HepG2 (cell line): Measurements from ENCODE around the gene ACTN4. TPM values are rescaled to one million over a fixed set of nuclear protein-coding genes. Genes with fewer than 3 reads are reported as not detected.

Experiments used
- AHDC1 ChIP-seq: sonication (generic); formaldehyde crosslinking; IDR thresholded peaks from 2 replicates; pipeline ENCODE4 v1.5.1; 2020; ENCODE audit warnings: mild to moderate bottlenecking, missing genetic modification reagents, borderline replicate concordance
- FOXJ3 ChIP-seq: sonication (generic); formaldehyde crosslinking; IDR thresholded peaks from 2 replicates; pipeline ENCODE4 v1.4.0; 2020; ENCODE audit warnings: missing genetic modification reagents, mild to moderate bottlenecking, borderline replicate concordance
- FOXM1 ChIP-seq: sonication (generic); formaldehyde crosslinking; IDR thresholded peaks from 2 replicates; pipeline ENCODE4 v1.5.0; 2020; ENCODE audit warnings: missing genetic modification reagents
- PTBP1 ChIP-seq: fragments of 200-400 bp; formaldehyde crosslinking; IDR thresholded peaks from 2 replicates; pipeline ENCODE4 v1.6.1; 2018; ENCODE audit warnings: low read length, low read depth; ENCODE audit not compliant: poor library complexity, severe bottlenecking
- TBP ChIP-seq: sonication (generic); formaldehyde crosslinking; IDR thresholded peaks from 2 replicates; pipeline ENCODE4 v1.5.0; 2020; ENCODE audit warnings: missing genetic modification reagents
- ZFAT ChIP-seq: sonication (generic); formaldehyde crosslinking; conservative IDR thresholded peaks from 2 replicates; pipeline ENCODE4 v1.8.1; 2023; ENCODE audit warnings: missing genetic modification reagents, inconsistent platforms
- ZMYM4 ChIP-seq: sonication (generic); formaldehyde crosslinking; IDR thresholded peaks from 2 replicates; pipeline ENCODE4 v1.8.1; 2023; ENCODE audit warnings: mild to moderate bottlenecking, missing genetic modification reagents
- ZNF3 ChIP-seq: IDR thresholded peaks from 2 replicates; pipeline ENCODE4 v1.7.0; 2017; ENCODE audit warnings: inconsistent platforms
- ZNF563 ChIP-seq: sonication (generic); formaldehyde crosslinking; IDR thresholded peaks from 2 replicates; pipeline ENCODE4 v1.8.0; 2022; ENCODE audit warnings: mild to moderate bottlenecking, moderate library complexity, missing genetic modification reagents
- ZNF878 ChIP-seq: sonication (generic); formaldehyde crosslinking; IDR thresholded peaks from 2 replicates; pipeline ENCODE4 v1.8.1; 2023; ENCODE audit warnings: mild to moderate bottlenecking, missing genetic modification reagents, moderate library complexity
- ZSCAN12 ChIP-seq: sonication (generic); formaldehyde crosslinking; IDR thresholded peaks from 2 replicates; pipeline ENCODE4 v1.9.0; 2021; ENCODE audit warnings: mild to moderate bottlenecking, missing genetic modification reagents
- polyA plus RNA-seq, 8 experiments: library from polyadenylated mRNA; depleted of rRNA in 3 of 8; stranded (reverse) in 7 of 8; unstranded in 1 of 8; fragments of >200 nt; fragmentation: Illumina TruSeq in 4 of 8; extraction: Trizol in 4 of 8; gene quantifications; 2 replicates each; pipeline versions ENCODE4 v1.2.1 to v1.2.3, GENCODE V29; 2011 to 2016; ENCODE audit warnings: low read depth in 4 of 8, missing spikeins in 1 of 8, mixed read lengths in 1 of 8; ENCODE audit not compliant: insufficient read depth in 1 of 8
- total RNA-seq, 5 experiments: library from RNA; depleted of rRNA; stranded (reverse); fragments of >200 nt; fragmentation: Illumina TruSeq; extraction: Trizol; gene quantifications; 2 replicates each; pipeline ENCODE4 v1.2.3, GENCODE V29; 2016; ENCODE audit warnings: low read depth in 1 of 5
- TF ChIP-seq, protein P1 (sequence below): IDR thresholded peaks from 2 replicates; pipeline ENCODE4 v1.6.1; 2018; ENCODE audit warnings: missing genetic modification reagents
- TF ChIP-seq, protein P2 (sequence below): sonication (generic); formaldehyde crosslinking; IDR thresholded peaks from 2 replicates; pipeline ENCODE4 v1.8.1; 2023; ENCODE audit warnings: mild to moderate bottlenecking, missing genetic modification reagents, borderline replicate concordance
- TF ChIP-seq, protein P3 (sequence below): sonication (generic); formaldehyde crosslinking; IDR thresholded peaks from one replicate; pipeline ENCODE4 v1.5.1; 2020; ENCODE audit warnings: mild to moderate bottlenecking, missing genetic modification reagents; ENCODE audit errors: not compliant biosample characterization

Gene ACTN4
- total and polyA plus RNA-seq, 2 of the 13 experiments (the other 11 are each of a cell fraction or from before 2014, with no cell fraction given): 171 to 192 TPM

DNA sequence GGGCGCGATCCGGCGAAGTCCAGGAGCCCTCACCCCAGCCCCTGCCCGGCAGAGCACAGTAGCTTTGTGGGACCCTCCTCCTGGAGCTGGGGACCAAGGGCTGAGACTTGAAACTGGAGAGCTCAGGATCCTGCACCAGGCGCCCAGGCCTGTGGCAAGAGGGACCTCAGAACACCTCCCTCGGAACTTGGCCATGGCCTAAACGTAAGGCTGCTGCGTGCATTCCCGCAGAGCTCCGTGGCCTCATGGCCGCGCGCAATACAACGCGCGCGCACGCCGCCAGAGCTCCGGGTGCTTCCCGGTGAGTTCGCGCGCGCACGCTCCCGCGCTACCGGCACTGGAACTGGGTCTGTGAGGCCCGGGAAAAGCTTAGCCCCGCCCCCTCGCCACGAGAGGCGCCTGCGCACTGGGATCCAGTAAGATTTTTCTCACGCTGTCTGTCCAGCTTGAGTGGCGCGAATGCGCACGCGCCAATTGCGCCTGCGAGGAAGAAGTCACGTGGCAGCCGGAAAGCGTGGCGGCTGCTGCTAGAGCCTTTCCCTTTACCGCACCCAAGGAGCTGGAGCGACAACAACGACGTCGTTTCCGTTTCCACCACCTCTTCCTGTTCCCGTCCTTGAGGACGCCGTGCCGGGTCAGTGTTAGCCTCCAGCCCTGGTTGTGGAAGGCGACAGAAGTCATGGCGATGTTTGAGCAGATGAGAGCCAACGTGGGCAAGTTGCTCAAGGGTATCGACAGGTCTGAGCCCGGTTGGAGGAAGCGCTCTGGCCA, 28.7 kb upstream of the ACTN4 start, which contains the start of gene EIF3K (continued):
- no peak for TF ChIP-seq AHDC1 (CRISPR knock-in tag)
- TF ChIP-seq TBP: no peak
- no peak for TF ChIP-seq ZSCAN12 (CRISPR knock-in tag)
- no peak for TF ChIP-seq FOXJ3 (CRISPR knock-in tag)
- TF ChIP-seq ZNF563 (CRISPR knock-in tag): no peak
- TF ChIP-seq, protein P1, sequence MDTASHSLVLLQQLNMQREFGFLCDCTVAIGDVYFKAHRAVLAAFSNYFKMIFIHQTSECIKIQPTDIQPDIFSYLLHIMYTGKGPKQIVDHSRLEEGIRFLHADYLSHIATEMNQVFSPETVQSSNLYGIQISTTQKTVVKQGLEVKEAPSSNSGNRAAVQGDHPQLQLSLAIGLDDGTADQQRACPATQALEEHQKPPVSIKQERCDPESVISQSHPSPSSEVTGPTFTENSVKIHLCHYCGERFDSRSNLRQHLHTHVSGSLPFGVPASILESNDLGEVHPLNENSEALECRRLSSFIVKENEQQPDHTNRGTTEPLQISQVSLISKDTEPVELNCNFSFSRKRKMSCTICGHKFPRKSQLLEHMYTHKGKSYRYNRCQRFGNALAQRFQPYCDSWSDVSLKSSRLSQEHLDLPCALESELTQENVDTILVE (CRISPR knock-in tag): peak; percentile 88
- no peak for TF ChIP-seq ZFAT (CRISPR knock-in tag)
- peak; percentile 69 for TF ChIP-seq ZMYM4 (CRISPR knock-in tag)
- TF ChIP-seq, protein P2, sequence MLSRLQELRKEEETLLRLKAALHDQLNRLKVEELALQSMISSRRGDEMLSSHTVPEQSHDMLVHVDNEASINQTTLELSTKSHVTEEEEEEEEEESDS: no peak
- no peak for TF ChIP-seq ZNF878 (CRISPR knock-in tag)
- TF ChIP-seq PTBP1: no peak
- TF ChIP-seq, protein P3, sequence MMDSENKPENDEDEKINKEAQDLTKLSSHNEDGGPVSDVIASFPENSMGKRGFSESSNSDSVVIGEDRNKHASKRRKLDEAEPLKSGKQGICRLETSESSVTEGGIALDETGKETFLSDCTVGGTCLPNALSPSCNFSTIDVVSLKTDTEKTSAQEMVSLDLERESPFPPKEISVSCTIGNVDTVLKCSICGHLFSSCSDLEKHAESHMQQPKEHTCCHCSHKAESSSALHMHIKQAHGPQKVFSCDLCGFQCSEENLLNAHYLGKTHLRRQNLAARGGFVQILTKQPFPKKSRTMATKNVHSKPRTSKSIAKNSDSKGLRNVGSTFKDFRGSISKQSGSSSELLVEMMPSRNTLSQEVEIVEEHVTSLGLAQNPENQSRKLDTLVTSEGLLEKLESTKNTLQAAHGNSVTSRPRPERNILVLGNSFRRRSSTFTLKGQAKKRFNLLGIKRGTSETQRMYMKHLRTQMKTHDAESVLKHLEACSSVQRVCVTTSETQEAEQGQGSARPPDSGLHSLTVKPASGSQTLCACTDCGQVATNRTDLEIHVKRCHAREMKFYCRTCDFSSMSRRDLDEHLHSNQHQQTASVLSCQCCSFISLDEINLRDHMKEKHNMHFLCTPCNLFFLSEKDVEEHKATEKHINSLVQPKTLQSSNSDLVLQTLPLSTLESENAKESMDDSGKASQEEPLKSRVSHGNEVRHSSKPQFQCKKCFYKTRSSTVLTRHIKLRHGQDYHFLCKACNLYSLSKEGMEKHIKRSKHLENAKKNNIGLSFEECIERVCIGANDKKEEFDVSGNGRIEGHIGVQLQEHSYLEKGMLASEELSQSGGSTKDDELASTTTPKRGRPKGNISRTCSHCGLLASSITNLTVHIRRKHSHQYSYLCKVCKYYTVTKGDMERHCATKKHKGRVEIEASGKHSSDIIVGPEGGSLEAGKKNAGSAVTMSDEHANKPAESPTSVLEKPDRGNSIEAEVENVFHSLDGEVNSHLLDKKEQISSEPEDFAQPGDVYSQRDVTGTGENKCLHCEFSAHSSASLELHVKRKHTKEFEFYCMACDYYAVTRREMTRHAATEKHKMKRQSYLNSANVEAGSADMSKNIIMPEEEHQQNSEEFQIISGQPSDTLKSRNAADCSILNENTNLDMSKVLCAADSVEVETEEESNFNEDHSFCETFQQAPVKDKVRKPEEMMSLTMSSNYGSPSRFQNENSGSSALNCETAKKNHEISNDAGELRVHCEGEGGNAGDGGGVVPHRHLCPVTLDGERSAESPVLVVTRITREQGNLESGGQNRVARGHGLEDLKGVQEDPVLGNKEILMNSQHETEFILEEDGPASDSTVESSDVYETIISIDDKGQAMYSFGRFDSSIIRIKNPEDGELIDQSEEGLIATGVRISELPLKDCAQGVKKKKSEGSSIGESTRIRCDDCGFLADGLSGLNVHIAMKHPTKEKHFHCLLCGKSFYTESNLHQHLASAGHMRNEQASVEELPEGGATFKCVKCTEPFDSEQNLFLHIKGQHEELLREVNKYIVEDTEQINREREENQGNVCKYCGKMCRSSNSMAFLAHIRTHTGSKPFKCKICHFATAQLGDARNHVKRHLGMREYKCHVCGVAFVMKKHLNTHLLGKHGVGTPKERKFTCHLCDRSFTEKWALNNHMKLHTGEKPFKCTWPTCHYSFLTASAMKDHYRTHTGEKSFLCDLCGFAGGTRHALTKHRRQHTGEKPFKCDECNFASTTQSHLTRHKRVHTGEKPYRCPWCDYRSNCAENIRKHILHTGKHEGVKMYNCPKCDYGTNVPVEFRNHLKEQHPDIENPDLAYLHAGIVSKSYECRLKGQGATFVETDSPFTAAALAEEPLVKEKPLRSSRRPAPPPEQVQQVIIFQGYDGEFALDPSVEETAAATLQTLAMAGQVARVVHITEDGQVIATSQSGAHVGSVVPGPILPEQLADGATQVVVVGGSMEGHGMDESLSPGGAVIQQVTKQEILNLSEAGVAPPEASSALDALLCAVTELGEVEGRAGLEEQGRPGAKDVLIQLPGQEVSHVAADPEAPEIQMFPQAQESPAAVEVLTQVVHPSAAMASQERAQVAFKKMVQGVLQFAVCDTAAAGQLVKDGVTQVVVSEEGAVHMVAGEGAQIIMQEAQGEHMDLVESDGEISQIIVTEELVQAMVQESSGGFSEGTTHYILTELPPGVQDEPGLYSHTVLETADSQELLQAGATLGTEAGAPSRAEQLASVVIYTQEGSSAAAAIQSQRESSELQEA (CRISPR knock-in tag): no peak
- no peak for TF ChIP-seq FOXM1 (CRISPR knock-in tag)
- TF ChIP-seq ZNF3: no peak
